GM19238 (cell line): Measurements from ENCODE around the gene ACSF2.
"Not testable (repeated sequence)": the region's sequence is repeated elsewhere in the genome, so short reads cannot be mapped to it uniquely, and the experiment has no call there.

Experiments
- DNase-seq: peaks from one replicate; pipeline ENCODE4 v3.0.0; 2011; ENCODE audit warnings: low spot score; ENCODE audit not compliant: insufficient read length

The ACSF2 gene

GRCh38 chr17:50406578-50406977 is 19.4 kb upstream of the ACSF2 start:
- DNase-seq: no peak

DNA sequence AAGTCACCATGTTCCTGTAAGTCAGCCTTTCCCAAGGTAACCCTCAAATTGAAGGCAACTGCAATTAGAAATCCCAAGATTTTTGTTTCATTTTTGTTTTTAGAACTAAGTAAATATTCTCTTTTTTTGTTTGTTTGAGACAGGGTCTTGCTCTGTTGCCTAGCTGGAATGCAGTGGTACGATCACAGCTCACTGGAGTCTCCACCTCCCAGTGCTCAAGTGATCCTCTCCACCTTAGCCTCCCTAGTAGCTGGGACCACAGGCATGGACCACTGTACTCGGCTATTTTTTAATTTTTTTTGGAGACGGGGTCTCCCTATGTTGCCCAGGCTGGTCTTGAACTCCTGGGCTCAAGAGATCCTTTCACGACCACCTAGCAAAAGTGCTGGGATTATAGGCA is 18.1 kb upstream of the ACSF2 start:
- DNase-seq: no peak

- no peak for DNase-seq
Observed at GRCh38 chr17:50412188-50412732, 13.8 kb upstream of the ACSF2 start.

DNA sequence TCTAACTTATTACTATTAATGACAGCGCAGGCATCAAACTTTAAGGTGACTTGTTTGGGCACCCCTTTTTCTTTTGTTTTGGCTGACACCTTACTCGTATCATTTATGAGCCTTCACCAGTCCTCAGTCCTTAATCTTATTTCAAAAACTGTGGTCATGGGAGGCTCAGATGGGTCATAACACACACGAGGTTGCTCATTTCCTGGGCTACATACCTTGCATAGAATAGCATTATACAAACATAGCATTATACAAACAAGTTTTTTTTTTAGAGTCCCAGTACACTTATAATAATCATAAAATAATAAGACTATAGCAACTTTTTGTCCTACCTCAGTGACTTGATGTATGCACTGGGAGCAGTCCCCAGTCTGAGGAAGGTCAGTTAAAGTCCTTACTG is 11.2 kb upstream of the ACSF2 start:
- no peak for DNase-seq

DNA sequence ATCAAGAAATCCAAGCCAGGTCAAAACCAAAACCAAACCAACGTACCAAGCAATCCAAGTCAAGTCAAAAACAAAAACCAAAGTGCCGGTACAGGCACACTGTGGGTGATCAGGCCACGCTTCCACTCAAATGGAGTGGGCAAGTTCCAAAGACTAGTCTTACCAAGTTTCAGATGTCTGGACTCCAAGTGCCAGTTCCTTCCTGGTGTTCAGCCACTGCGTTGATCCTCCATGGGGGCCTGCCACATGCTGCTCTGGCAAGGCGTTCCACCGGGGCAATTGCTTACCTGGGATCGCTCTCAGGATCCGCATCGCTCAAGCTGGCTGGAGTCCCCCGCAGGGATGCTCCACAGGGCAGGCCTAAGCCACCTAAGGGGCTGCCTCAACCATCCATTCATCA is 6.4 kb upstream of the ACSF2 start:
- DNase-seq: not testable (repeated sequence)

- no peak for DNase-seq
Observed at GRCh38 chr17:50420419-50421112, 5.5 kb upstream of the ACSF2 start.

- DNase-seq: peak; percentile 19
Observed at GRCh38 chr17:50421308-50422051, 4.5 kb upstream of the ACSF2 start.

- no peak for DNase-seq
Observed at GRCh38 chr17:50422738-50423137, 3.3 kb upstream of the ACSF2 start.

- DNase-seq: no peak
Observed at GRCh38 chr17:50423553-50424159, 2.4 kb upstream of the ACSF2 start.

DNA sequence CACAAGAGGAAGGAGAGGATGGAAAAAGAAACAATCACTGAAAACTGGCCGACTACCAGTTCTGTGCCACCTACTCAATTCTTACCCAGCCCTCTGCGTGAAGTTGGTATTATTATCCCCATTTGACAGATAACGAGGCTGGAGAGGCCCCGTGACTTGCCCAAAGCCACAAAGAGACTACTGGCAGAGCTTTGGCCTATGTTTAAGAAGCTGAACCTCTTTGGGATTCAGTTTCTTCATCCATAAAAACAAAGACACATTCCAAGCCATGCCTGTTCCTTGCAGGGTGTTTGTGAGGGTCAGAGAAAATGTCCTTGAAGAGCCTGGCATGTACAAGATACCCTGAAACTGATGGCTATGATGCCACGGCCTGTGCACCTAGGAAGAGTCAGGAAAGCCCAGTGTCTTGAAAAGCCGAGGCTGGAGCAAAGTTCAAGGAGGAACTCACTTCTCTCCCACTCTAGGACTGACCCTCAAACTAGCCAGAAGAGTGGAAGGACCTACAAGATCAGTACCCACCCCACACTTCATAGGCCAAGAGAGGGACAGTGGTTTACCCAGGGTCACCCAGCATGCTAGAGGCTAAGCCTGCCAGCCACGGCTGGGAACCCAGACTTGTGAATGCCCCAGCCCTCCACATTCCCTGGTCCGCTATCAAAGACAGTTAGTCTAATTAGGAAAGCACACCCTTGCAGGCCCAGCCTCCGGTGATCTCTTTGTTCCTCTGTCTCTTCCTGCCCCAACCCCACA is 1.6 kb upstream of the ACSF2 start:
- DNase-seq: no peak

DNA sequence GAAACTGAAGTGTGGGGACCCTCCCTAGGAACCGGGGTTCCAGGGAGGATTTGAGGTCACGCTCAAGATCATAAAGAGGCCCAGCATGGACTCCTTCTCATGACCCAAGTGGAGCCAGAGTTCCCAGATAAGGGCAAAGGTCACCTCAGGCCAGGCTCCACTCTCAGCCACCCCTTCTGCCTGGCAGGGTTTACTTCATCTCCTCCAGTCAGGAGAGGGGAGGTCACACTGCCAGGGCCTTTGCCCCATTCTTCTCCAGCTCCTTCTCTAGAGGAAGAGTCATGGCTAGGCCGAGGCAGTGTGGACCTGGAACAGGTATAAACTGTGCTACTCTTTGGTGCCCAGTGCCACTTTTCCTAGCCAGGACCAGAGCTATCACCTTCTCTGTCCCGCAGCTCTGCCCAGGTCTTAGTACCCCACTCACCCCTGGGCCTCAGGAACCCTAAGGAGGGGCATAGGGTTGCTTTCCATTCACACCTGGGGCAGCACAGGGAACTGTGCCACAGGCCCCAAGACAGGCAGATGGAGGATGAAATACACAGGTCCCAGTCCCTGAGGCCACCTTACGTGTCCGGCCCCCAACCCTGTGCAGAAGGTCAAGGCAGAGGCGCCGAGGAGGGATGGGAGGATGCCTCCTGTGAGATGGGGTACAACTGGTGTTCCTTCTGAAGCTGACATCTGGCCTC is 879 bp upstream of the ACSF2 start:
- no peak for DNase-seq

DNA sequence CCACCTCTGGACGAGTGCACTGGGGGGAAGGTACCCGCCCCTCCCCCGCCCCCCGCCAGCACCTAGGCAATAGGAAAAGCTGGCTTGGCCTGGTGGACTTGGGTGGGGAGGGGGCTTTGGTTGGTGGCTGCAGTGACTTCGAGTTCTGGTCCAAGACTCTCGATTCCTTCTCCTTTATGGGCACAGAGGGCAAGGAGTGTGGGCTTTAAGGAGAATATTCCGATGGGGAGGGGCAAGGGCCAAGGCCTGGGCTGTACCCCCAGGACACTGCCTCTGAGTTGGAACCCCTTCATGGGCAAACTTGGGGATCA is 409 bp downstream of the ACSF2 start:
- DNase-seq: no peak

DNA sequence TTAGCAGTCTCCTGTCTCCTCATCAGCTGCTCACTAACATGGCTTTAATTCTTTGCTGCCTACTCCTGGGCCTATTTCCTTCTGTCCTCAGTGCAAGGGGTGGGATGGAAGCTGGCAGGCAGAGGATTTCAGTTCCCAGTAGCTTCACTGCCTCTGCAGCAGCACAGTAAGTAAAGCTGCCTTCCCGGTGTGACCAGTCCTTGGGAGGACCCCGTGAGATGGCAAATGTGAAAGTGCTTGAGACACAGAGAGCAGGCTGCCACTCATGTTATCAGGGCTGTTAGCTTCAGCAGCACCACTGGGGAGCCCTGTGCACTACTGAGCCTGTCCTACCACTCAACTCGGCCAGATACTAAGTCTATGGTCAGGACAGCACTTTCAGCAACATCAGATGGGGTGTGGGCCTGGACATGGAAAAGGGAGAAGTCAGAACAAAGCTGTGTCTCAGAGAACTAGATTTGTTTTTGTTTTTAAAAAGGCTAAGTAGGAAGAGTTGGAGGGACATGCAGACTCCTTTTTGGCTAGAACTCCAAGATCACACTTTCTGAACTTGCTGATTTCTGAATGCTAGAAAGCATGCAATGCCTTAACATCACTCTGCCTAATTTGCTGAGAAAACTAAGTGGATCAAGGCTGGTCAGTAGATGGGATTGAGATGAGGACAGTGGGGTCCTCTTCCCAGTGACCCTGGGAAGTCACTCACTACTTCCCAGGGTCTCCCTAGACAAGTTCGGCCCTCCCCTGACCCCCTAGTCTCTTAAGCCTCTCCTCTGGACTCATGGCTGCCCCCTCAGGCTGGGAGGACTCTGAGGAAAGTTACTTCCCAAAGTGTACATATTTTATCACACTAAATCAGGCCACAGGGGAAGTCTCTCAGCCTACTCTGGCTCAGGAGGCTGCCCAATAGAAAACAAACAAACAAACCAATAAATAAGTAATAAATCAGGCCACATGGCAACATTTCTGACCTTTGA is 1.1 kb downstream of the ACSF2 start:
- DNase-seq: peak; percentile 41

DNA sequence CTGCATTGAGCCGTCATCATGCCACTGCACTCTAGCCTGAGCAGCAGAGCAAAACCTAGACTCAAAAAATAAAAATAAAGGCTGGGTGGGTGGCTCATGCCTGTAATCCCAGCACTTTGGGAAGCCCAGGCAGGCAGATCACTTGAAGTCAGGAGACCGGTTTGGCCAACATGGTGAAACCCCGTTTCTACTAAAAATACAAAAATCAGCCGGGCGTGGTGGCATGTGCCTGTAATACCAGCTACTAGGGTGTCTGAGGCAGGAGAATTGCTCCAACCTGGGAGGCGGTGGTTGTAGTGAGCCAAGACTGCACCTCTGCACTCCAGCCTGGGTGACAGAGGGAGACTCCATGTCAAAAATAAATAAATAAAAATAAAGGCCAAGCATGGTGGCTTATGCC is 2.1 kb downstream of the ACSF2 start:
- not testable (repeated sequence) for DNase-seq

GRCh38 chr17:50428831-50429424 is 2.9 kb downstream of the ACSF2 start:
- DNase-seq: no peak

DNA sequence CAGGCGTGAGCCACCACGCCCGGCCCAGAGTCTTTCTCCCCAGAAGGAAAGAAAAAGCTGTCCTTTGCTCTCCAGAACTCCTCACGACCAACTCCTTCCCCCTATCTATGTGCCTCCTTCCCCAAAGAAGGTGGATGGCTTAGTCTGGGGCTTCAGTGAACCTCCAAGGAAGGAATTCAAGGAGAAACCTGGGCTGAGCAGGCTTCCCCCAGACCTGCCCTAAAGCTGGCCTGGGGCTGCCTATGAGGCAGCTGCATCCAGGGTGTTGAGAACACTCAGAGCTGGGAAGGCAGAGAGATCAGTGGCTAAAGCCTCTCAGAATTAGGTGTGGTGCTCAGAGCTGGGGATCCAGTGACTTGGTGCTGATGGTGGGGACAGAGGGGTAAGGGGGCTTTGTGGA is 3.8 kb downstream of the ACSF2 start:
- DNase-seq: no peak

DNA sequence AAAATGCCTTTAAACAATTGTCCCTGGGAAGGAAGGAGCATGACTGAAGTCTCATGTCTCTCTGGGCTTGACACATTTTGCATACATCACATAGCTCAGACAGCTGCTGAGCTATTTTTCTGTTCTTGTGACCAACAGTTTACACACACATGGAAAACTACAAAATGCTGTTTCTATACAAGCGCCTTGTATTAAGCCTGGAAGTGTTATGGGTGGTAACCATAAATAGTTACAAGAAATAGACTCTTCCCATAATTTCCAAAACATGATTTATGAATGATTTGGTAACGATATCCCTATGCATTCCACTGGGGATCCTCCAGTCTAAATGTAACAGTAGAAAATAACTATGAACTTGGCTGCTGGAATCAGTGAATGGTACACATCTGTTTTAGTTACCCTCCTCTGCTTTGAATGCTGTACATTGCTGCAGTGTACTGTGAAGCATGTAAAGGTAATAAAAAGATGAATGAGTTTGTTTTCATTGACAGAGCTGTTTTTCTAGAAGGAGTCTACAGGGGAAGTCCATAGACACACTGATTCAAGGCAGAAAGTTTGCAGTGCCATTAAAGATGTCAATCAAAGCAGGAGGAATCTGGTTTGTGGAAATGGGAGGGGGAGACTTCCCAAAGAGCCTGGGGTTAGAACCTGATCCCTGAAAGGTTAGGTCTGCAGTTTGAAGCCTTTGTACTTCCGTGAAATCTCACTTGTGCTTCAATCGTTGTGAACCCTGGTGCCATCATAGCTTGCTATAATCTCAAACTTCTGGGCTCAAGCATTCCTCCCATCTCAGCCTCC is 5.0 kb downstream of the ACSF2 start:
- no peak for DNase-seq

DNA sequence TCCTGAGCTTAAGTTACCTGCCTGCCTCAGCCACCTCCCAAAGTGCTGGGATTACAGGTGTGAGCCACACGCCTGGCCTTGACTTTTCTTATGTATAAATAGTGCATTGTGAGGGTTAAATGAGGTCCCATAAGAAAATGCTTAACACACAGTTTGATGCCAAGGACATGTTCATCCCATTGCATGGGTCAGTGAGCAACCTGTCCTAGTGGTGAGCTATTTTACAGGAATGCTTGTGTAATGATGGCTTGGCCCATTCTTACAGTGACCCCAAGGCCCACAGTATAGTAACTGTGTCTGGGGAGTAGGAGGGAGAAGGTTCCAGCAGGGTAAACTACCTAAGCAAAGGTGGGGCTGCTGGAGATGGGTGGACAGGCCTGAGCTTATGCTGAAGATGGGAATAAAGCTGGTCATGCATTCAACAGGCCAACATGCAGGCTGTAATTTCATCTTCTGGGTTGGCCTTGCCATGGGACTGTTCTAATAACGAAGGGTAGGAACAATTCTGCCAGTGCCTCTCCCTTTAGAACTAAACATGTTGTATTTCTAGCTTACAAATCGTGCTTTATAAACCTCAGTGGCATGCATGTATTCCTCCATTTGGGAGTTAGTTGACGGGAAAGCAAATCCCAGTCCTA is 6.2 kb downstream of the ACSF2 start:
- DNase-seq: no peak
